Activated CD4-positive, alpha-beta memory T cell treated with anti-CD3 and anti-CD28 coated beads for 36 hours (primary cell): ENCODE measurements around the gene KLHL36. TPM values are rescaled to one million over a fixed set of nuclear protein-coding genes. Genes with fewer than 3 reads are reported as not detected.

Source experiments
- CTCF ChIA-PET: fragments of 350-600 bp; sonication (Branson Sonifier 250); formaldehyde crosslinking; loops from one replicate; lab custom pipeline; 2021; ENCODE audit warnings: antibody characterized with exemption, inconsistent platforms; lab: Charles Lee
- POLR2A ChIA-PET: fragments of 350-600 bp; sonication (Branson Sonifier 250); formaldehyde crosslinking; loops from one replicate; lab custom pipeline; 2021; ENCODE audit warnings: antibody characterized with exemption; lab: Charles Lee
- DNase-seq: peaks from one replicate; pipeline ENCODE4 v3.0.0-alpha.2; 2020
- H3K27ac Mint-ChIP-seq: one replicate; pipeline ENCODE4 v1.8.0; 2021; ENCODE audit warnings: mixed read lengths
- H3K27me3 Mint-ChIP-seq: one replicate; pipeline ENCODE4 v1.8.0; 2021; ENCODE audit warnings: mixed read lengths
- H3K36me3 Mint-ChIP-seq: one replicate; pipeline ENCODE4 v1.8.0; 2021; ENCODE audit warnings: mixed read lengths
- H3K4me1 Mint-ChIP-seq: one replicate; pipeline ENCODE4 v1.8.0; 2021; ENCODE audit warnings: low read depth, mixed read lengths
- H3K4me3 Mint-ChIP-seq: one replicate; pipeline ENCODE4 v1.8.0; 2021; ENCODE audit warnings: mild to moderate bottlenecking, mixed read lengths
- H3K9me3 Mint-ChIP-seq: one replicate; pipeline ENCODE4 v1.8.0; 2021; ENCODE audit warnings: mixed read lengths
- intact Hi-C: fragments of 100-400 bp; cut with micrococcal nuclease; formaldehyde crosslinking; loops from one replicate; pipeline ENCODE4 v1.15.1; 2023
- total RNA-seq, 2 experiments: library from RNA; stranded (reverse); gene quantifications; one replicate each; pipeline ENCODE4 v1.2.3, GENCODE V29; 2021

KLHL36 gene
- total RNA-seq, 2 experiments from 2014 or later: 56.1 to 56.8 TPM

- no peak for DNase-seq
- intact Hi-C loops: loop anchor here (1.0 kb wide), 1 partner anchor 7 kb away; no protein-coding TSS in a partner anchor
These were observed 40.6 kb upstream of the KLHL36 start for GRCh38 chr16:84607694-84608093.

GRCh38 chr16:84608282-84608681 is 40.0 kb upstream of the KLHL36 start:
- no peaks in the 10 kb centered on the region for H3K27me3 Mint-ChIP-seq
- ChIA-PET POLR2A (interaction anchor here (0.7 to 2.1 kb wide), 3 partner anchors 8 to 10 kb away, joined by 3 to 10 read pairs (median 7); no protein-coding TSS in a partner anchor), CTCF (interaction anchor here (0.8 to 1.4 kb wide), 8 partner anchors 8 to 102 kb away, joined by 3 to 13 read pairs (median 3); no protein-coding TSS in a partner anchor)
- peaks cover 62% of the 10 kb centered on the region for H3K36me3 Mint-ChIP-seq
- H3K27ac Mint-ChIP-seq: peak overlapping the region; percentile 83
- peak overlapping the region; percentile 46 for H3K4me3 Mint-ChIP-seq
- H3K4me1 Mint-ChIP-seq: peaks cover 91% of the 10 kb centered on the region
- DNase-seq: peak; percentile 67
- intact Hi-C loops: loop anchor here (1.0 kb wide), 1 partner anchor 8 kb away; no protein-coding TSS in a partner anchor
- peaks cover 7% of the 10 kb centered on the region for H3K9me3 Mint-ChIP-seq

More at GRCh38 chr16:84607694-84608093, 40.6 kb upstream of the KLHL36 start:
- CTCF ChIA-PET: interaction anchor here (0.9 to 1.4 kb wide), 6 partner anchors 9 to 101 kb away, joined by 3 to 7 read pairs (median 4); no protein-coding TSS in a partner anchor
- Mint-ChIP-seq H3K4me1 (peaks cover 93% of the 10 kb centered on the region), H3K27ac (peak overlapping the region; percentile 83), H3K36me3 (peaks cover 63% of the 10 kb centered on the region), H3K9me3 (peaks cover 7% of the 10 kb centered on the region), H3K27me3 (no peaks in the 10 kb centered on the region), H3K4me3 (peak overlapping the region; percentile 46)
- POLR2A ChIA-PET: interaction anchor here (0.7 to 2.1 kb wide), 2 partner anchors 9 to 10 kb away, joined by 3 to 7 read pairs; no protein-coding TSS in a partner anchor

GRCh38 chr16:84609563-84610177 is 38.6 kb upstream of the KLHL36 start:
- peaks cover 95% of the 10 kb centered on the region for H3K4me1 Mint-ChIP-seq
- POLR2A ChIA-PET: no interaction called here
- CTCF ChIA-PET: interaction anchor here (1.4 to 2.8 kb wide), 2 partner anchors 10 to 103 kb away, joined by 13 read pairs; no protein-coding TSS in a partner anchor

GRCh38 chr16:84610376-84610775 is 37.9 kb upstream of the KLHL36 start:
- POLR2A ChIA-PET: no interaction called here
- Mint-ChIP-seq H3K36me3 (peaks cover 73% of the 10 kb centered on the region), H3K9me3 (peaks cover 7% of the 10 kb centered on the region), H3K27ac (peak overlapping the region; percentile 83), H3K27me3 (no peaks in the 10 kb centered on the region), H3K4me3 (no peak overlapping the region), H3K4me1 (peaks cover 95% of the 10 kb centered on the region)
- no peak for DNase-seq
- intact Hi-C loops: no loop called here
- CTCF ChIA-PET: interaction anchor here (0.8 to 2.8 kb wide), 3 partner anchors 9 to 103 kb away, joined by 3 to 13 read pairs (median 5); no protein-coding TSS in a partner anchor

More at GRCh38 chr16:84609563-84610177, 38.6 kb upstream of the KLHL36 start:
- Mint-ChIP-seq H3K27me3 (no peaks in the 10 kb centered on the region), H3K27ac (peak overlapping the region; percentile 83), H3K36me3 (peaks cover 69% of the 10 kb centered on the region), H3K9me3 (peaks cover 7% of the 10 kb centered on the region), H3K4me3 (peak overlapping the region; percentile 46)
- intact Hi-C loops: no loop called here
- no peak for DNase-seq

GRCh38 chr16:84611041-84611440 is 37.3 kb upstream of the KLHL36 start:
- POLR2A ChIA-PET: no interaction called here
- intact Hi-C loops: no loop called here
- DNase-seq: no peak
- peaks cover 7% of the 10 kb centered on the region for H3K9me3 Mint-ChIP-seq
- CTCF ChIA-PET: interaction anchor here (0.8 to 2.8 kb wide), 3 partner anchors 9 to 104 kb away, joined by 3 to 13 read pairs (median 5); no protein-coding TSS in a partner anchor
- H3K27ac Mint-ChIP-seq: peak overlapping the region; percentile 51
- peaks cover 94% of the 10 kb centered on the region for H3K4me1 Mint-ChIP-seq
- H3K36me3 Mint-ChIP-seq: peaks cover 74% of the 10 kb centered on the region
- no peaks in the 10 kb centered on the region for H3K27me3 Mint-ChIP-seq
- no peak overlapping the region for H3K4me3 Mint-ChIP-seq

GRCh38 chr16:84612686-84613085 is 35.6 kb upstream of the KLHL36 start:
- Mint-ChIP-seq H3K27ac (no peak overlapping the region), H3K36me3 (peaks cover 71% of the 10 kb centered on the region), H3K4me3 (no peak overlapping the region), H3K27me3 (no peaks in the 10 kb centered on the region), H3K4me1 (peaks cover 80% of the 10 kb centered on the region), H3K9me3 (peaks cover 7% of the 10 kb centered on the region)
- CTCF ChIA-PET: interaction anchor here (1.3 to 2.8 kb wide), 3 partner anchors 13 to 126 kb away, joined by 6 to 13 read pairs (median 7); no protein-coding TSS in a partner anchor
- POLR2A ChIA-PET: interaction anchor here (7.0 kb wide), 1 partner anchor 11 kb away, joined by 54 read pairs; no protein-coding TSS in a partner anchor
- intact Hi-C loops: no loop called here
- no peak for DNase-seq

- peak overlapping the region; percentile 70 for H3K27ac Mint-ChIP-seq
- ChIA-PET POLR2A (interaction anchor here (1.0 to 7.0 kb wide), 4 partner anchors 12 to 100 kb away, joined by 4 to 54 read pairs (median 4); no protein-coding TSS in a partner anchor), CTCF (interaction anchor here (1.4 to 2.6 kb wide), 3 partner anchors 10 to 125 kb away, joined by 3 to 7 read pairs (median 6); no protein-coding TSS in a partner anchor)
- no peaks in the 10 kb centered on the region for H3K27me3 Mint-ChIP-seq
- peaks cover 72% of the 10 kb centered on the region for H3K4me1 Mint-ChIP-seq
- peak; percentile 55 for DNase-seq
- H3K4me3 Mint-ChIP-seq: peak overlapping the region; percentile 63
- H3K9me3 Mint-ChIP-seq: peaks cover 7% of the 10 kb centered on the region
- intact Hi-C loops: loop anchor here (1.0 kb wide), 1 partner anchor 59 kb away; no protein-coding TSS in a partner anchor
- H3K36me3 Mint-ChIP-seq: peaks cover 64% of the 10 kb centered on the region
These were observed 34.8 kb upstream of the KLHL36 start for GRCh38 chr16:84613408-84614072.

- intact Hi-C loops: loop anchor here (1.0 kb wide), 1 partner anchor 60 kb away; no protein-coding TSS in a partner anchor
- CTCF ChIA-PET: interaction anchor here (1.4 to 2.6 kb wide), 3 partner anchors 11 to 124 kb away, joined by 3 to 7 read pairs (median 6); no protein-coding TSS in a partner anchor
These were observed 34.2 kb upstream of the KLHL36 start for GRCh38 chr16:84614073-84614459.

GRCh38 chr16:84614623-84614967 is 33.7 kb upstream of the KLHL36 start:
- intact Hi-C loops: loop anchor here (1.0 kb wide), 1 partner anchor 60 kb away; no protein-coding TSS in a partner anchor
- ChIA-PET POLR2A (interaction anchor here (0.9 to 7.0 kb wide), 4 partner anchors 13 to 100 kb away, joined by 4 to 54 read pairs (median 4); no protein-coding TSS in a partner anchor), CTCF (interaction anchor here (0.6 to 3.0 kb wide), 4 partner anchors 15 to 124 kb away, joined by 4 to 19 read pairs (median 6); no protein-coding TSS in a partner anchor)
- Mint-ChIP-seq H3K27ac (peak overlapping the region; percentile 70), H3K4me3 (peak overlapping the region; percentile 93), H3K9me3 (peaks cover 7% of the 10 kb centered on the region), H3K4me1 (peaks cover 65% of the 10 kb centered on the region), H3K27me3 (no peaks in the 10 kb centered on the region), H3K36me3 (peaks cover 58% of the 10 kb centered on the region)
- peak; percentile 47 for DNase-seq

More at GRCh38 chr16:84614073-84614459, 34.2 kb upstream of the KLHL36 start:
- peak overlapping the region; percentile 70 for H3K27ac Mint-ChIP-seq
- no peaks in the 10 kb centered on the region for H3K27me3 Mint-ChIP-seq
- POLR2A ChIA-PET: interaction anchor here (1.0 to 7.0 kb wide), 4 partner anchors 13 to 100 kb away, joined by 4 to 54 read pairs (median 4); no protein-coding TSS in a partner anchor
- H3K4me3 Mint-ChIP-seq: peak overlapping the region; percentile 63
- no peak for DNase-seq
- H3K4me1 Mint-ChIP-seq: peaks cover 71% of the 10 kb centered on the region
- peaks cover 7% of the 10 kb centered on the region for H3K9me3 Mint-ChIP-seq
- peaks cover 63% of the 10 kb centered on the region for H3K36me3 Mint-ChIP-seq

- intact Hi-C loops: loop anchor here (1.0 kb wide), 1 partner anchor 61 kb away; no protein-coding TSS in a partner anchor
- no peaks in the 10 kb centered on the region for H3K27me3 Mint-ChIP-seq
- peak overlapping the region; percentile 70 for H3K27ac Mint-ChIP-seq
- H3K9me3 Mint-ChIP-seq: peaks cover 7% of the 10 kb centered on the region
- ChIA-PET CTCF (interaction anchor here (0.6 to 8.9 kb wide), 6 partner anchors 16 to 140 kb away, joined by 3 to 247 read pairs (median 6); partner anchors contain the start of gene MEAK7), POLR2A (interaction anchor here (0.9 to 7.0 kb wide), 5 partner anchors 14 to 109 kb away, joined by 3 to 54 read pairs (median 5); no protein-coding TSS in a partner anchor)
- no peak for DNase-seq
- peak overlapping the region; percentile 93 for H3K4me3 Mint-ChIP-seq
- peaks cover 52% of the 10 kb centered on the region for H3K36me3 Mint-ChIP-seq
- peaks cover 59% of the 10 kb centered on the region for H3K4me1 Mint-ChIP-seq
These were observed 33.1 kb upstream of the KLHL36 start for GRCh38 chr16:84614968-84615813.
